GM12865 (cell line): ENCODE measurements around the gene RUFY2.
"Not testable (repeated sequence)": the region's sequence is repeated elsewhere in the genome, so short reads cannot be mapped to it uniquely, and the experiment has no call there.

Experiments used
- DNase-seq: peaks from one replicate; pipeline ENCODE4 v3.0.0; 2010; ENCODE audit warnings: low read depth
- H3K4me3 ChIP-seq: 2 replicates; pipeline ENCODE4 v1.5.1; 2011; ENCODE audit warnings: mild to moderate bottlenecking, low read depth, low read length, control low read depth
- CTCF ChIP-seq: IDR thresholded peaks from 2 replicates; pipeline ENCODE4 v1.5.1; 2011; ENCODE audit warnings: low read length, control low read depth, low read depth, inconsistent platforms; ENCODE audit not compliant: insufficient read depth; ENCODE audit errors: missing control alignments

Gene RUFY2

GRCh38 chr10:68406815-68407548 is at the start of gene RUFY2:
TSS of gene RUFY2 (minus strand) at chr10:68407277. CDS start at chr10:68407189, 88 bp downstream.
- peak within 1 kb of the TSS; percentile 100 for H3K4me3 ChIP-seq
- peak; percentile 75 for TF ChIP-seq CTCF
- peak; percentile 88 for DNase-seq

GRCh38 chr10:68449698-68450097 is 42.6 kb upstream of the RUFY2 start:
- H3K4me3 ChIP-seq, DNase-seq: not testable (repeated sequence)

GRCh38 chr10:68446179-68446578 is 39.1 kb upstream of the RUFY2 start:
- no peak overlapping the region for H3K4me3 ChIP-seq
- no peak for DNase-seq
- no peak for TF ChIP-seq CTCF

- no peak overlapping the region for H3K4me3 ChIP-seq
- no peak for DNase-seq
- no peak for TF ChIP-seq CTCF
Measured at GRCh38 chr10:68442971-68443370, 35.9 kb upstream of the RUFY2 start.

- no peak for TF ChIP-seq CTCF
- no peak overlapping the region for H3K4me3 ChIP-seq
Measured at GRCh38 chr10:68440898-68441297, 33.8 kb upstream of the RUFY2 start.

GRCh38 chr10:68435803-68436202 is 28.7 kb upstream of the RUFY2 start:
- H3K4me3 ChIP-seq, result no peak overlapping the region
- TF ChIP-seq CTCF, result no peak
- DNase-seq, result no peak

More at GRCh38 chr10:68440898-68441297, 33.8 kb upstream of the RUFY2 start:
- DNase-seq, result no peak

GRCh38 chr10:68434657-68435056 is 27.6 kb upstream of the RUFY2 start:
- DNase-seq, result no peak
- no peak overlapping the region for H3K4me3 ChIP-seq
- TF ChIP-seq CTCF, result no peak
